Ishikawa (cell line): ENCODE measurements around the gene VEPH1.

Experiments
- CREB1 ChIP-seq: IDR thresholded peaks from 2 replicates; pipeline ENCODE4 v1.6.1; 2012; ENCODE audit warnings: low read depth
- MAX ChIP-seq: IDR thresholded peaks from 2 replicates; pipeline ENCODE4 v1.6.1; 2012
- RAD21 ChIP-seq: IDR thresholded peaks from 2 replicates; pipeline ENCODE4 v1.6.1; 2012; ENCODE audit warnings: low read depth
- TEAD4 ChIP-seq: IDR thresholded peaks from 2 replicates; pipeline ENCODE4 v1.6.1; 2012
- YY1 ChIP-seq: IDR thresholded peaks from 2 replicates; pipeline ENCODE4 v1.6.1; 2012; ENCODE audit warnings: low read depth

DNA sequence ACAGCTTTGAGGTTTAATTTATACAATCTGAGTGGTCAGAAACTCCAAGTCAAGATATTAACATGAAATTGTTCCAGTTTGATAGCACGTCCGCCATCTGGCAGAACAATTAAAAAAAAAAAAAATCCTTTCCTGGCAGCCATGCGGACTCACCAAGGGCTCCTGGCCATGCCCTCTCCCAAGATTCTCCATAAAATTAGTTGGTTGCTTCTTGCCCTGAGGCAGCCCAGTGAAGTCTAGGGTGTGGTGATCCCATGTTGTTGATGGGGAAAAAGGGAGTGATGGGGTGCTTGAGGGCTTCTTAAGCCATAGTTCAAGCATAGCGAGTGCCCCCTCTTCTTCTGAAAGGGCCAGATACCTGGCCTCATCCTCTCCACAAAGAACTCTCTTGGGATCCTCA, 261.6 kb downstream of the VEPH1 start:
- TF ChIP-seq MAX: no peak
- no peak for TF ChIP-seq YY1
- TF ChIP-seq CREB1: no peak
- TF ChIP-seq RAD21: no peak
- TF ChIP-seq TEAD4: no peak
